NCI-H82 (cell line): ENCODE results near the gene MXRA5.
"Not testable (repeated sequence)": the region's sequence is repeated elsewhere in the genome, so short reads cannot be mapped to it uniquely, and the experiment has no call there.

Experiments
- DNase-seq: peaks from one replicate; lab custom pipeline; 2025; lab: John Stamatoyannopoulos, UW

MXRA5 gene

GRCh38 chrX:3343569-3343968 lies 2.9 kb downstream of the MXRA5 start:
- not testable (repeated sequence) for DNase-seq

GRCh38 chrX:3340016-3340415 lies 6.4 kb downstream of the MXRA5 start:
- no peak for DNase-seq

- DNase-seq: peak; percentile 5
These were observed 19.8 kb downstream of the MXRA5 start for GRCh38 chrX:3326681-3327080.

- DNase-seq: no peak
These were observed 25.9 kb downstream of the MXRA5 start for GRCh38 chrX:3320471-3321046.

GRCh38 chrX:3317191-3317718 lies 29.2 kb downstream of the MXRA5 start:
- no peak for DNase-seq

- no peak for DNase-seq
These were observed 34.3 kb downstream of the MXRA5 start for GRCh38 chrX:3312109-3312508.

DNA sequence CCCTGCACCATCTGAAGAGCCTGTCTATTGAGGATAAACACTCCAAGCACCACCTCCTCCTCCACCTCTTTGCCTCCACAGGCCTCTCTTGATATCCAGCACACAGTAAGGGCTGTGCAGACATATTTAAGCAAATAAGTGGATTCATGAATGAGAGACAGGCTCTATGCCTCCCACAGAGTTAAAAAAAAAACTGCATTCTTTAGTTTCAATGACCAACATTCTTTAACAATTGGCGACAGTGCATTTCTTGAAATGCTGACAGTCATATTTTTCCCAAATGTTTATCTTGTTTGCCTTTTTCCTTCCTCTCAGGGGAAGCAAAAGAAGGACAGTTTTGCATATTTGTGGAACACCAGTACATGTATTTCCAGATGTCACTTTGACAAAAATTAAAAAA lies 38.6 kb downstream of the MXRA5 start:
- no peak for DNase-seq

- DNase-seq: no peak
These were observed 46.8 kb downstream of the MXRA5 start for GRCh38 chrX:3299636-3300035.

GRCh38 chrX:3295731-3296130 lies 50.7 kb downstream of the MXRA5 start:
- DNase-seq: peak; percentile 53

DNA sequence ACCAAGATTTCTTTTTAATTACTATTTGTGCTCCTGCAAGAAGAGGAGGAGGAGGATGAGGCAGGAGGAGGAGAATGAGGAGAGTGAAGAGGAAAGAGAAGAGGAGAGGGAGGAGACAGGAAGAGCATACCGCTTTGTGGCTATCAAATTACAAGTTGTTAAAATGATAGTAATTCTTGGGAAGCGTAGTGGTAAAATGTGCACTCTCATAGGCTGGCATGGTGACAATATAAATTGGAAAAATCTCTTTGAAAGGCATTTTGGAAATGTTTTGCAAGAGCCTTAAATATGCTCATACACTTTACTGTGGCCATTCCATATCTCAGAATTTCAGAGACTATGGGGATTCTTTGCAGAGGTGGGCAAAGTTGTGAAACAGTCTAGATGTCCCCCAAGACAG lies 53.2 kb downstream of the MXRA5 start:
- DNase-seq: no peak

GRCh38 chrX:3290561-3290960 lies 55.9 kb downstream of the MXRA5 start:
- no peak for DNase-seq

DNA sequence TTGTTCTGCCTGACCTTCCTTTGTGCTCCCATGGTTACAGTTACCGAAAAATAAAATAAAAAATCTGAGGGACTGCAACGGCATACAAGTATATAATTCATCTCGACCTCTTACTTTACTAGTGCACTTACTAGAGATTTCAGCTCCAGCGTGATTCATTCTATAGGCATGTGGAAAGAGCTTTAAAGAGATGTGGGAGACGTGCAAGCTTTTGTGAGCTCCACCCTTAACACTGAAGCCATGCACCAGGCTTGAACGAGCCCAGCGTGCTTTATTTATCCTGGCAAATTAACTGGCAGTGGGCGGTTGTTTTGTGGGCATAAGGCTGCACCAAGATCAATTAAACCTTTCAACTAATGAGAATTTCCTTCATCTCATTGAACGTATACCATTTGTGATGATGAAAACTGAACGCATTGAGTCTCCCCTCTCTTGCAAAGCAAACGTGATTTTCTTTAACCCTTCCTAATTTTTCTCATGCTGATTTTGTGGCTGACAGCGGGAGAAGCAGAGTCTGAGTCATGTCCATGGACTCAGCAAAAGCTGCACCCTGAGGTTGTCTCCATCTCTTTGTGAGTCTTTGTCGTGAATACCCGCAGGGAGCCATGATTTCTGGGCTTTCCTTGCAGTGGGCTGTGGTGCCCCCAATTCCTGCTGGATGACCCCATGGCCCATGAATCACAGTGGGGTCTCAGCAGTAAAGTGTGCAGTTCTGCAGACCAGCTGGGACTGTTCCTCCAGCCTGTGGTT lies 60.1 kb downstream of the MXRA5 start:
- DNase-seq: no peak

DNA sequence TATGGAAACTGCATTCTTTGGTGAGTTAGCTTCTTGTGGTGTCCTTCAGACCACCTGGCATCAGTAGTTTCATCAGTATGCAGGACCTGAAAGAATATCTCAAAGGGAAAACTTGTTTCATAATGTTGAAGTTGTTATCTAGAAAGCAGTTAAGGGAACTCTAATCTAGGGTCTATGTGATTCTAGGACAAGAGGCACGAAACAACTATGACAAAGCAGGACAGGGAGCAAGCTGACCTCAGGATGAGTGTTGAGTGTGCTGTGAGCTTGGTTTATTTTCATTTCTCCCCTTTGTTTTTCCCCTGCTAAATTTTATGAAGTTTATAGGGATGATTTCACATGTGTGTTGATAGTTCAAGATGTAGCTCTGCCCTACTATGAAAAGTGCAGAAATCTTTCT lies 65.7 kb downstream of the MXRA5 start:
- no peak for DNase-seq

DNA sequence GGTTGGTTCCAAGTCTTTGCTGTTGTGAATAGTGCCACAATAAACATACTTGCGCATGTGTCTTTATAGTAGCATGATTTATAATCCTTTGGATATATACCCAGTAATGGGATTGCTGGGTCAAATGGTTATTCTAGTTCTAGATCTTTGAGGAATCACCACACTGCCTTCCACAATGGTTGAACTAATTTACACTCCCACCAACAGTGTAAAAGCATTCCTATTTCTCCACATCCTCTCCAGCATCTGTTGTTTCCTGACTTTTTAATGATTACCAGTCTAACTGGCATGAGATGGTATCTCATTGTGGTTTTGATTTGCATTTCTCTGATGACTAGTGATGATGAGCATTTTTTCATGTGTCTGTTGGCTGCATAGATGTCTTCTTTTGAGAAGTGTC lies 72.8 kb downstream of the MXRA5 start:
- not testable (repeated sequence) for DNase-seq

DNA sequence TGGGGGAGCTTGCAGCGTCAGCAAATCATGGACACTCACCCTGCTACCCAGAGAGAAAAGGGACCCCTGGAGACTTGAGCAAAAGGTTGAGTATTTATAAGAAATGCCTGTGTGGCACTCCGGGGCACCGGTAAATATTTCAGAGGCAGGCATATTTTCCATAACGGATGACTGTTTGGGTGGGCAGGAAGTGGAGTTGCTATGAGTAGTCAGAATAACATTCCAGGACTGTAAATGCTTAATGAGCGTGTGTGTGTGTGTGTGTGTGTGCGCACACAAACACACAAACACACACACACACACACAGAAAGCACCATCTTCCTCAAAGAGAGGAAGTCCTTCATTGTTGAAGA lies 74.6 kb downstream of the MXRA5 start:
- no peak for DNase-seq

- no peak for DNase-seq
These were observed 75.1 kb downstream of the MXRA5 start for GRCh38 chrX:3271183-3271833.

DNA sequence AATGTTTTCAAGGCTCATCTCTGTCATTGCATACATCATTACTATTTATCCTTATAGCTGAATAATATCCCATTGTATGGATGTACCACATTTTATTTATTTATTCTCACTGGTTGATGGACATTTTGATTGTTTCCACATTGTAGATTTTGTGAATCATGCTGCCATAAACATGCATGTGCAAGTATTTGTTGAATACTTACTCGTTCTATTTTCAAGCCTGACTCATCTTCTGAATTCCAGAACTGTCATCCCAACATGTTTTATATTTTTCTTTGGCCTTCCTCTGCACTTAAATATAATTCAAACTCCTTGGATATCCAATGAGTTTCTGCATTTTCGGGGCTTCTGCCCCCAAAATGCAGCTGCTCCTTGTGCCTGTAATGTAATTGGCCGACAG lies 77.6 kb downstream of the MXRA5 start:
- no peak for DNase-seq

DNA sequence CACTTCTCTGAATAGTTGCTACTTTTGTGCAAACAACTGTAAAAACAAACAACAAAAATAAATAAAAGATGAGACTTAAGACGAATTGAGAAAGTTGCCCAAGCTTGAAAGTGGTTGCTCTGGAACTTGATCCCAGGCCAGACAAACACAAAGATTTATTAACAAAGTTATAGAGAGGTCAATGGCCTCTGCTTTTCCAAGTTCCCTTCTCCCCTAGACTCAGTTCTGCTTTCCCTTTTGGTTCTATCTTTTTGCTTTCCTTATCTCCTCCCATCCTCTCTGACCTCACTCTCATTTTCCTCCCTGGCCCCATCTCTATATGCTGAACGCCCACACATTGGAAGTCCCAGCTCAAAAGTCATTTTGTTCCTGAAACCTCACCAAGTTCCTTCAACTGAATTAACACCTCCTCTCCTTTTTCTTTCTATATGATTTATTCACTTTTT lies 82.7 kb downstream of the MXRA5 start:
- DNase-seq: no peak

DNA sequence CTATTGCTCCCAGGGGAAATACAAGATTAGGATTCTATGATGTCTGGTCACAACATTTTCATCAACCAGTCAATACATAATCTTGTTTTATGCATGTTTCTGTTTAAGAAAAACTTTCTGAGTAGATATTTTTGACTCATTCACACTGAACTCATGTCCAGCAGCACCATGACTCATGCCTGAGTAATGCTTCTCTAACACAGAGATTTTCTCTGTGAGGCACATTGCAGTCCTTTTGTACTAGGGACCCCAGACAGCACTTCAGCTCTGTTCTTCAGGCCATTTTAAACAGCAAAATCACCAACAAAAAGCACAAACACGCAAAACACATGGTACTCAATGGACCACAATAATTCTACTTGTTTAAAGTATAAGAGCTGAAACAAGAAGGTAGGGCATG lies 83.6 kb downstream of the MXRA5 start:
- DNase-seq: no peak
